NCI-H446 (cell line): Measurements from ENCODE around the gene ANKRD34A.

Experiments used
- DNase-seq, 2 experiments: peaks; one replicate each; lab custom pipeline; 2025; lab: John Stamatoyannopoulos, UW

The ANKRD34A gene

GRCh38 chr1:145965119-145965744 lies 857 bp upstream of the ANKRD34A start:
- DNase-seq: no peak

GRCh38 chr1:145963265-145964019 lies 933 bp downstream of the ANKRD34A start:
- peak in 1 of 2 experiments; percentile 19 for DNase-seq

GRCh38 chr1:145962157-145963102 lies 1.9 kb downstream of the ANKRD34A start:
- DNase-seq: no peak

GRCh38 chr1:145961425-145962156 lies 2.8 kb downstream of the ANKRD34A start:
- peak in 1 of 2 experiments; percentile 6 for DNase-seq

GRCh38 chr1:145961109-145961424 lies 3.3 kb downstream of the ANKRD34A start:
- no peak for DNase-seq

- DNase-seq: peak in 1 of 2 experiments; percentile 30
Observed at GRCh38 chr1:145960468-145961108, 3.8 kb downstream of the ANKRD34A start.

GRCh38 chr1:145959957-145960467 lies 4.4 kb downstream of the ANKRD34A start:
- DNase-seq: no peak

- DNase-seq: no peak
Observed at GRCh38 chr1:145959333-145959732, 5.0 kb downstream of the ANKRD34A start.

GRCh38 chr1:145958734-145959133 lies 5.6 kb downstream of the ANKRD34A start:
- no peak for DNase-seq

GRCh38 chr1:145957443-145958319 lies 6.7 kb downstream of the ANKRD34A start, which contains the start of gene LIX1L:
TSS of gene LIX1L (minus strand) at chr1:145958017. CDS start at chr1:145957927, 90 bp downstream.
- DNase-seq: peak; percentile 91 to 97

- peak; percentile 46 to 70 for DNase-seq
Observed at GRCh38 chr1:145956781-145957442, 7.5 kb downstream of the ANKRD34A start.

- no peak for DNase-seq
Observed at GRCh38 chr1:145956361-145956760, 8.0 kb downstream of the ANKRD34A start.

- peak in 1 of 2 experiments; percentile 73 for DNase-seq
Observed at GRCh38 chr1:145955436-145955835, 8.9 kb downstream of the ANKRD34A start.

GRCh38 chr1:145953861-145954260 lies 10.5 kb downstream of the ANKRD34A start:
- no peak for DNase-seq

- no peak for DNase-seq
Observed at GRCh38 chr1:145952903-145953302, 11.5 kb downstream of the ANKRD34A start.

GRCh38 chr1:145951526-145951925 lies 12.8 kb downstream of the ANKRD34A start:
- no peak for DNase-seq

- no peak for DNase-seq
Observed at GRCh38 chr1:145949219-145949618, 15.2 kb downstream of the ANKRD34A start.

- no peak for DNase-seq
Observed at GRCh38 chr1:145947551-145947950, 16.8 kb downstream of the ANKRD34A start.

GRCh38 chr1:145946477-145946986 lies 17.8 kb downstream of the ANKRD34A start:
- DNase-seq: no peak
